HG02870 (cell line): Measurements from ENCODE around the gene TAS2R60.
"Not testable (repeated sequence)": the region's sequence is repeated elsewhere in the genome, so short reads cannot be mapped to it uniquely, and the experiment has no call there.

Experiments used
- ATAC-seq: cut with Tn5 transposase; IDR thresholded peaks from one replicate; pipeline ENCODE4 v1.9.1; 2021; ENCODE audit warnings: mild to moderate bottlenecking, moderate library complexity; ENCODE audit not compliant: unreplicated experiment

The TAS2R60 gene

GRCh38 chr7:143467724-143468123 lies 24.5 kb downstream of the TAS2R60 start:
- ATAC-seq, result no peak

- ATAC-seq, result not testable (repeated sequence)
Measured at GRCh38 chr7:143472071-143472689, 28.9 kb downstream of the TAS2R60 start.

- ATAC-seq, result no peak
Measured at GRCh38 chr7:143477501-143478150, 34.4 kb downstream of the TAS2R60 start, which contains the start of gene TAS2R41. TAS2R41 (plus strand) TSS chr7:143477873; CDS start chr7:143477873, 0 bp downstream.

GRCh38 chr7:143479055-143479766 lies 36.0 kb downstream of the TAS2R60 start:
- no peak for ATAC-seq

GRCh38 chr7:143480501-143480900 lies 37.2 kb downstream of the TAS2R60 start:
- no peak for ATAC-seq

- ATAC-seq, result no peak
Measured at GRCh38 chr7:143484119-143484518, 40.9 kb downstream of the TAS2R60 start.

- ATAC-seq, result no peak
Measured at GRCh38 chr7:143485094-143485493, 41.8 kb downstream of the TAS2R60 start.

- ATAC-seq, result no peak
Measured at GRCh38 chr7:143485500-143485899, 42.2 kb downstream of the TAS2R60 start.

GRCh38 chr7:143486266-143486665 lies 43.0 kb downstream of the TAS2R60 start:
- not testable (repeated sequence) for ATAC-seq

- ATAC-seq, result no peak
Measured at GRCh38 chr7:143487061-143487460, 43.8 kb downstream of the TAS2R60 start.

- no peak for ATAC-seq
Measured at GRCh38 chr7:143487566-143487965, 44.3 kb downstream of the TAS2R60 start.

GRCh38 chr7:143490717-143491306 lies 47.6 kb downstream of the TAS2R60 start:
- peak; percentile 49 for ATAC-seq

GRCh38 chr7:143492043-143492471 lies 48.8 kb downstream of the TAS2R60 start:
- ATAC-seq, result no peak

GRCh38 chr7:143492799-143493739 lies 49.8 kb downstream of the TAS2R60 start:
- ATAC-seq, result no peak

GRCh38 chr7:143493751-143494150 lies 50.5 kb downstream of the TAS2R60 start:
- ATAC-seq, result no peak
